SK-N-MC (cell line): ENCODE measurements around the gene MS4A15.

Source experiments
- EZH2 ChIP-seq: fragments of 200-600 bp; sonication (generic); IDR thresholded peaks from one replicate; pipeline ENCODE4 v1.6.1; 2017; ENCODE audit warnings: antibody characterized with exemption
- FOXP2 ChIP-seq: optimal IDR thresholded peaks from 2 replicates; pipeline ENCODE3; 2011; ENCODE audit warnings: mild to moderate bottlenecking, moderate library complexity; ENCODE audit not compliant: insufficient read depth; ENCODE audit errors: extremely low read length, control extremely low read depth

GRCh38 chr11:60766547-60766946 is 9.9 kb downstream of the MS4A15 start:
- TF ChIP-seq EZH2 = no peak
- TF ChIP-seq FOXP2 = no peak
